ENCODE measurements around the gene ENTHD1. TPM values are rescaled to one million over a fixed set of nuclear protein-coding genes. Genes with fewer than 3 reads are reported as not detected.

ENTHD1 gene
- total and polyA plus RNA-seq, 2 of the 8 experiments (the other 6 are each of a cell fraction or from before 2014, with no cell fraction given): not detected

- Histone ChIP-seq H3K79me1 (ENCODE audit: low read depth, low read length) (no peaks in the 10 kb centered on the region), H3K4me1 (replicated peaks in 1 of 4; ENCODE audit: control insufficient read depth in 3 of 4, insufficient read depth in 4 of 4, low read length in 3 of 4) (no peaks in the 10 kb centered on the region), H3K9me3 (ENCODE audit: insufficient read depth in 2 of 2, low read depth in 1 of 2, low read length in 1 of 2) (no peaks in the 10 kb centered on the region), H2BK5ac (ENCODE audit: low read depth, low read length) (no peak overlapping the region), H2AFZ (ENCODE audit: low read length) (no peak overlapping the region), H3K23ac (ENCODE audit: insufficient read length) (no peak overlapping the region), H3K27me3 (replicated peaks in 1 of 4; ENCODE audit: control insufficient read depth in 3 of 4, extremely low read depth in 1 of 4, insufficient read depth in 3 of 4, low read length in 3 of 4) (no peaks in the 10 kb centered on the region), H4K5ac (ENCODE audit: insufficient read length, low read depth, low read length) (no peak overlapping the region), H4K91ac (replicated peaks; ENCODE audit: insufficient read length, low read length) (no peak overlapping the region), H3K4me3 (ENCODE audit: extremely low read depth in 1 of 4, insufficient read depth in 2 of 4, low read depth in 3 of 4, low read length in 4 of 4) (no peak overlapping the region), H3K4me2 (ENCODE audit: insufficient read depth in 1 of 2, low read depth in 2 of 2, low read length in 2 of 2) (no peak overlapping the region), H4K8ac (ENCODE audit: extremely low read depth, insufficient read depth, low read length) (no peak overlapping the region), H3K4ac (replicated peaks; ENCODE audit: insufficient read length, low read depth, low read length) (no peak overlapping the region), H3K27ac (ENCODE audit: low read depth, low read length) (no peak overlapping the region), H3K36me3 (ENCODE audit: control insufficient read depth in 2 of 4, insufficient read depth in 4 of 4, low read length in 3 of 4) (no peaks in the 10 kb centered on the region), H3K18ac (ENCODE audit: extremely low read depth, low read length) (no peak overlapping the region), H3K23me2 (ENCODE audit: low read depth, low read length) (no peaks in the 10 kb centered on the region), H3K56ac (replicated peaks; ENCODE audit: insufficient read length, low read depth, low read length) (no peak overlapping the region), H3K79me2 (ENCODE audit: control insufficient read depth in 1 of 2, insufficient read depth in 2 of 2, low read length in 2 of 2) (no peaks in the 10 kb centered on the region), H4K20me1 (replicated peaks in 1 of 2; ENCODE audit: control insufficient read depth in 1 of 2, insufficient read depth in 2 of 2, low read length in 2 of 2) (no peaks in the 10 kb centered on the region), H2BK15ac (ENCODE audit: low read length) (no peak overlapping the region), H2BK120ac (replicated peaks; ENCODE audit: low read depth, low read length) (no peak overlapping the region), H2BK12ac (ENCODE audit: low read depth, low read length) (no peak overlapping the region), H3K9ac (replicated peaks in 1 of 4; ENCODE audit: extremely low read depth in 1 of 4, low read depth in 3 of 4, low read length in 3 of 4) (no peak overlapping the region), H2AK5ac (ENCODE audit: low read depth, low read length) (no peak overlapping the region), H3K14ac (ENCODE audit: insufficient read length) (no peak overlapping the region), H2BK20ac (ENCODE audit: low read length) (no peak overlapping the region)
- TF ChIP-seq RNF2 (IDR thresholded peaks at IDR 0.05; ENCODE audit: borderline replicate concordance, low read depth, low read length, missing control alignments, poor library complexity, severe bottlenecking) (no peak), TAF1 (IDR thresholded peaks at IDR 0.05; ENCODE audit: low read depth, low read length) (no peak), KDM1A (IDR thresholded peaks at IDR 0.05; ENCODE audit: borderline replicate concordance, low read length) (no peak), TAF7 (optimal IDR thresholded peaks at IDR 0.05; ENCODE audit: borderline replicate concordance, low read depth, low read length) (no peak), CEBPB (IDR thresholded peaks at IDR 0.05; ENCODE audit: low read depth, low read length) (no peak), NRF1 (IDR thresholded peaks at IDR 0.05; ENCODE audit: low read depth, low read length) (no peak), SIRT6 (IDR thresholded peaks at IDR 0.05; ENCODE audit: low read length) (no peak), SP4 (IDR thresholded peaks at IDR 0.05; ENCODE audit: low read length) (no peak), CBX8 (IDR thresholded peaks at IDR 0.05; ENCODE audit: borderline replicate concordance, low read depth, low read length) (no peak)
- 78% methylated on average over 3 of the region's 3 CpGs; no CpG with 5 or more reads in 1 of the 2 experiments for WGBS, 2 experiments (ENCODE audit: extremely low coverage in 1 of 2, insufficient coverage in 1 of 2, insufficient read length in 1 of 2, insufficient replicate concordance in 2 of 2, low coverage in 1 of 2, low lambda C conversion rate in 2 of 2, missing lambda C conversion rate in 1 of 2)
- POLR2A ChIA-PET (ENCODE audit: partially characterized antibody): no interaction called here
- CTCF ChIA-PET (ENCODE audit: partially characterized antibody): interaction anchor here (1.0 to 1.7 kb wide), 4 partner anchors 11 to 259 kb away, joined by 3 to 7 read pairs (median 6); no protein-coding TSS in a partner anchor
- DNase-seq (ENCODE audit: low read depth in 1 of 2, low spot score in 2 of 2) (no peak), FAIRE-seq (no peak)
These were observed 128.5 kb downstream of the ENTHD1 start for GRCh38 chr22:39765046-39765445.

All from H1 (cell line).